WTC11 (cell line): ENCODE measurements around the gene SAMD3.

ENCODE experiments used
- ATF2 ChIP-seq: sonication (generic); formaldehyde crosslinking; IDR thresholded peaks from 2 replicates; pipeline ENCODE4 v1.8.1; 2022; ENCODE audit warnings: low read depth, missing genetic modification reagents, borderline replicate concordance
- CTCF ChIP-seq: fragments of 200-600 bp; IDR thresholded peaks from 2 replicates; pipeline ENCODE4 v1.8.0; 2022; ENCODE audit warnings: antibody characterized with exemption
- IRF1 ChIP-seq: sonication (generic); formaldehyde crosslinking; IDR thresholded peaks from 2 replicates; pipeline ENCODE4 v1.8.0; 2023; ENCODE audit warnings: missing genetic modification reagents
- IRF2 ChIP-seq: sonication (generic); formaldehyde crosslinking; IDR thresholded peaks from 2 replicates; pipeline ENCODE4 v1.8.0; 2022; ENCODE audit warnings: low read depth, missing genetic modification reagents, borderline replicate concordance
- NFYB ChIP-seq: sonication (generic); formaldehyde crosslinking; conservative IDR thresholded peaks from 2 replicates; pipeline ENCODE4 v1.8.0; 2022; ENCODE audit warnings: low read depth, missing genetic modification reagents
- PREB ChIP-seq: sonication (generic); formaldehyde crosslinking; IDR thresholded peaks from 2 replicates; pipeline ENCODE4 v1.8.1; 2022; ENCODE audit warnings: mild to moderate bottlenecking, missing genetic modification reagents, moderate library complexity, borderline replicate concordance
- RELA ChIP-seq: sonication (generic); formaldehyde crosslinking; IDR thresholded peaks from 2 replicates; pipeline ENCODE4 v1.8.1; 2022; ENCODE audit warnings: missing genetic modification reagents, mild to moderate bottlenecking, borderline replicate concordance
- ZBTB21 ChIP-seq: sonication (generic); formaldehyde crosslinking; IDR thresholded peaks from 2 replicates; pipeline ENCODE4 v1.8.1; 2023; ENCODE audit warnings: mild to moderate bottlenecking, missing genetic modification reagents, borderline replicate concordance

GRCh38 chr6:130259557-130259956, 36.8 kb upstream of the SAMD3 start:
- no peak for TF ChIP-seq CTCF
- TF ChIP-seq RELA = no peak
- no peak for TF ChIP-seq PREB (CRISPR knock-in tag)
- no peak for TF ChIP-seq ZBTB21 (CRISPR knock-in tag)
- no peak for TF ChIP-seq NFYB (CRISPR knock-in tag)
- TF ChIP-seq ATF2 (CRISPR knock-in tag) = no peak
- no peak for TF ChIP-seq IRF2 (CRISPR knock-in tag)
- TF ChIP-seq IRF1 (CRISPR knock-in tag) = no peak
